GM18909 (cell line): Measurements from ENCODE around the gene PTTG1IP2.

Experiments used
- ATAC-seq: cut with Tn5 transposase; IDR thresholded peaks from one replicate; pipeline ENCODE4 v1.9.1; 2021; ENCODE audit warnings: mild to moderate bottlenecking; ENCODE audit not compliant: unreplicated experiment, poor library complexity

Gene PTTG1IP2

GRCh38 chr7:90551036-90551435 lies 81.6 kb downstream of the PTTG1IP2 start:
- ATAC-seq, result no peak

GRCh38 chr7:90552521-90552920 lies 83.1 kb downstream of the PTTG1IP2 start:
- no peak for ATAC-seq

DNA sequence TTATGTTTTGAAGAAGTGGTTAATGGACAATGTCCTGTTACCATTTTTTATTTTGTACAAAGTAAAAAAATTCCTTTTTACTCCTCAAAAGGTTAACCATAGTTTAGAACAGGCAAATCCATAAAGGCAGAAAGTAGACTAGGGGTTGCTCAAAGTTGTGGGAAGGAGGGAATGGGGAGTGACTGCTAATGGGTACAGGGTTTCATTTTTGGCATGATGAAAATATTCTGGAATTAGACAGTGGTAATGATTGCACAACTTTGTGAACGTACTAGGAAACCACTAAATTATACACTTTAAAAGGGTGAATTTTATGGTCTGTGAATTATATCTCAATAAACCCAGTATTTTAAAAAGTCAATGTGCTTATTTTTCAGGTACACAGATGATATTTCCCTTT lies 91.3 kb downstream of the PTTG1IP2 start:
- no peak for ATAC-seq
